Measurements from ENCODE around the gene ULK4.

The ULK4 gene

DNA sequence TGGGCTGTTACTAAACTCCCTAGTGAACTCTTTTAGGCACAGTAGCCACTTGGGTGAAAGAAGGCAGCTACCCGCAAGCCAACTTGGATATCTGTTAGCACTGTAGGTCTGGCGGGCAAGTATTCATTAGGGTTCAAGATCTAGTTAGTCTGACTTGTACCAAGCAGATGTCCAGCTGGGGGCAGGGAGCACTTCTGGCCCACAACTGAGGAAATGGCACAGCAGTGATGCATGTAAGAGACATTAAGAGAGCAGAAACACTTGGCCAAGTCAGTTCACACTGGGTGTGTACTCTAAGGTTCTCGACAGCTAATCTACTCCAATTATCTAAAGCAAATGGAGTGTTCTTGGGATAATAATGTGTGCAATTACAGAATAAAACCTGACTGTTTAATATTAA, 630.9 kb downstream of the ULK4 start:
- DNase-seq = no peak

DNA sequence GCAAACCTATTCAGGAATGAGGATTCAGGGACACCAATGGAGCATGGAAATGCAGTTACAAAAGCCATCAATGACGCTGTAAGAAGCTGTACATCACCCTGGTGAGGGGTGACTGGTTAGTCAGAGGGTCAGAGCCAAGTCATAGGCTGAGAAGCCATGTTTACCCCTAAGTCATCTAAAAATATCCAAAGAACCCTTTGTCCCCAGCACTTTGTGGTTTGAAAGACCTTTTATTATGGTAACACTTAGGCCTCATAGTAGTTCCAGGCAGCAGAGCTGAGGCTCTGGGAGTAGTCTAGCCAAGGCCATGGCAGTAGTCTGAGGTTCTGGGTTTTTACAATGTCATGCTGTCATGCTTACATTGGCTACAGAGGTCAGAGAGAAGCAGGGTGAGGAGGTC, 631.4 kb downstream of the ULK4 start:
- no peak for DNase-seq

DNA sequence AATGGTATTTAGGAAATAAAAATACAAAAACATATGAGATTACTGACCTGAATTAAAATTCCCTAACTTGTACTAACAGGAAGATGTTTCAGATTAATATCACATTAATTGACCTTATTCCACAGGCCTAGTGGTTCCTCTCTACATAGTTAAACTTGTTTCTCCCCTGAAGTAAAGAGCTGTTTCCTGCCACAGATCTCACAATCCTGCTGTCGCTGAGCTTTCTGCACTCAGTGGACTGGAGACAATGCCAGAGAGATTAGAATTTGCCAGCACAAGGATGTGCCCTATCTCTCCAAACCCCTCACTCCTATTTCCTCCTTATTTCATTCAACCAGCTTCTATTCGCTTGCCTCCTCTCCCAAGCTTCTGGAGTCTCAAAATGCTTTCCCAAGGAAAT, 632.0 kb downstream of the ULK4 start:
- DNase-seq = no peak

DNA sequence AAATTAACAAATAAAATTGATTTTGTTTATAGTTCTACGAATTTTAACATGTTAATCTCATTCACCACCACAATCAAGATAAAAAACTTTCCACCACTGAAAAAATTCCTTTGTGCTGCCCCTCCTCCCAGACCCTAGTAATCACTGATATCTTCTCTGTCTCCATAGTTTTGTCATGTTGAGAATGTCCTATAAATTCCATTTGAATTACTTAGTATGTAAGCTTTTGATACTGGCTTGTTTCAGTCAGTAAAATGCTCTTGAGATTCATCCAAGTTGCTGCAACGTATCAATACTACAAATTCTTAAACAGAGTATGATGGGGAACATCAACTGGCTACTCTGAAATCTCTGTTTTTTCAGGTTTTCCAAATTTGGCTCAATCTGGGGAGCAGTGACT, 633.0 kb downstream of the ULK4 start:
- no peak for DNase-seq

DNA sequence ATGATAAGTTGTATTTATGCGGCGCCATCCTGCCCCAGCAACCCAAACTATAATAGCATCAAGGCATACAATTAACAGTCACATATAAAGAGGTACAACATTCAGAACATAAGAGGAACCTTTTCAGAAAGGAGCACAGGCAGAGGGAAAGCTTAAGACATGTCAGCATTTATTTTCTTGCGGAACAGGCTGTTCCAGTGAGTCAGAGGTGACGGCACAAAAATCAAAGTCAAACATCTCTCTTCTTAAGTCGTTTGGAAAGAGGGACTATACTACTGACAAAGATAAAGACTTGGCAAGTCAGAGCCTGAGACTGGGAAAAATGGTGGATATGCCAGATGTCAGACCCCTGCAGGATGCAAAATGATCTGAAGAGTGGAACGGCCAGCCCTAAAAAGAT, 634.2 kb downstream of the ULK4 start:
- no peak for DNase-seq

DNA sequence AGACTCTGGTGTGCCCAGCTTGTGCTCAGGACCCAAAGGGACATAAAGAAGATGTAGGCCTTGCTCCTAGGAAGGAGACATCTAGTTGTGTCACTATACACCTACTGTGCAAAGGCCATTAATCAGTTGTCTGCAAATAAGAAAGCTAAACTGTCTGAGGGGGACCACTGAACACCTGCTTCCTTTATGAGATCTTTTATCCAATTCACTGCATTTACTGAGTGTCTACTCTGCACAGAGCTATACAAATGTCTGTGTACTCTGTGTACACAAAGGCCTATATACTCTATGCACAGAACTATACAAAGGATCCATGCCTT, 637.8 kb downstream of the ULK4 start:
- no peak for DNase-seq

DNA sequence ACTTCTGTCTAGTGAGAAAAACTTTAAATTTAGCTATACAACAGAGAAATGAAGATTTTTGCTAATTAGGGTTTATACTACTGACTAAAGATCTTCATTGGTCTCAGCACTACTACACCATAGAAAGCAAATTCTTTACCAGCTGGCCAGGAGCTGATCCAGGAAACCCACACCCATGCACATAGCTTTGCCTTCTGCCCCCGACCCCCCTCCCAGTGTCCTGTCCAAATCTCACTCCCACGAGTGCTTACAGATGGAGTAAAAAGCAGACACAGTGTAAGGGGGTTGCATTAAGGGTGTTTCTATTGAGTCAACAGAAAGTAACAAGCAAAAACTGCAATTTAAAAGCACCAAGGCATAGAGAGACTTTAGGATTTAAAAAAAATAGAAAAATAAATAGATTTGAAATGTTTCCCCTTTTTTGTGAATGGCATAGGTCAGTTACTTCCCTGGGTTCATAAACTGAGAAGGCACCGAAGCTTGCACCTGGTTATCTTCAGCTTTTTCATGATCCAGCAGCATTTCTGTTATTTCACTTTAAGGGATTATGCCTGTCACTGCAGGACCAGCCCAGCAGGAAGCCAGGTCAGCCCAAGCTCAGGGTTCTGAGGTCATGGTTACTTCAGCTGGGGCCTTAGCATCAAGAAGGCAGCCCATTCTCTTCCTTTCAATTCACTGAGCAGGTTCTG, 638.3 kb downstream of the ULK4 start:
- no peak for DNase-seq

DNA sequence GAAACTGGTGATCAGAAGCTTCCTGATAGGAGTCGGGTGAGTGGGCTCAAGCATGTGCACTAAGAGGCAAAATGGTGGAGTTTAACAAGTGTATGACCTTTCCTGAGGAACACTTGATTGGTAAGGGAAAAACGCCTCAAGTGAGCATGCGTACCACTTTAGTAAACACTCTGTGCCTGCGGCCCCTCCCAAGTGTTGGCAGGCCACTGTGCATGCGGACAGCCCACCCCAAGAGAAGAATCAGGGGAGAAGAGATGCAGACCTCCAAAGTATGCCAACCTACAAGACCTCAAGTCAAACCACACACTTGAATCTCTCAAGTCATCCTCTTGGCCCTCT, 640.3 kb downstream of the ULK4 start:
- no peak for DNase-seq

DNA sequence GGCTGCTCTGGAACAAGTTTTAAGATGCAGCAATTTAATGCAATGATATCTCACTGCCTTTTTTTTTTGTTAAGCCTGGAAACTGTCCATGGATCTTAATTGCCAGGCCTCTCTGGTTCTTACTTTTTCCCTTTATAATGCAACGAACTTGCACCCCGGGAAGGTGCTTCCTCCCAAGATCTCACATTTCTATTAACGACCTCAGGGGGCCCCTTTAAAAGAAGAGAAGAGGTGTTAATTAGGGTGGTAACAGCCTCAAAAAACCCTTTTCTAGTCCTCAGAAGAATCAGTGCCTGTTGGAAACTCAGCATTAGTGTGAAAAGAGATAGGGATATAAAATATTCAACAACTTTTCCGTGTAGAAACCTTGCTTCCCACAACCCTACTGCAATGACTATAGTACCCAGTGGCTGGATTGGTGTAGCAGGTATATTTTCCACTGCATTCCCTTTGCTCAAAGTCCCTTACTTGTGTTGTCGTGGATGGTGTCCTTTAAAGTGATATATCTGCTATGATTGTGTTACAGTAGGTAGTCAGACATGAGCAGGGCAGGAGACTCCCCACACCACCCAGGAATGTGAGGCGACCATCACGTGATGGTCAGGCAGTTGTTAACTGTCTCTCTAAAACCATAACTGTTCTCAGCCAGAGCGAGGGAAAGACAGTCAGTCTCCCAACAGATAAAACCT, 640.8 kb downstream of the ULK4 start:
- DNase-seq = no peak

DNA sequence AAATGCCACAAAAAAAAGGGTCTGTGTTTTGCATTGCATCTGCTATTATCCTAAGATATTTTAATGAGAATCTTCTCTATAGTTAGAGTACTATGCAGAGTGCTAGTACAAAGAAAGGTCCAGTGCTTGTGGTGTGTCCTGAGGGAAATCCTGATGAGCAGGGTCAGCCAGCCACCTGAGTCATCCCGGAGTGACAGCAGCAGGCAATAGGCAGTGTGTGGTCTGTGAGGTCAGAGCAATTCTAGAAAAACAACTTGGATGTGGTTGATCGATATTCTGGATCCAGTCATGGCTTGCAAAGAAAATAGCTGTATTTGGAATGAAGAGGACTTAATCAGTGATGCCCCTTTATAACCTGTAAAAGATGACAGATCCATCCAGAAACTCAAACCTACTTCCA, 643.4 kb downstream of the ULK4 start:
- DNase-seq = no peak

DNA sequence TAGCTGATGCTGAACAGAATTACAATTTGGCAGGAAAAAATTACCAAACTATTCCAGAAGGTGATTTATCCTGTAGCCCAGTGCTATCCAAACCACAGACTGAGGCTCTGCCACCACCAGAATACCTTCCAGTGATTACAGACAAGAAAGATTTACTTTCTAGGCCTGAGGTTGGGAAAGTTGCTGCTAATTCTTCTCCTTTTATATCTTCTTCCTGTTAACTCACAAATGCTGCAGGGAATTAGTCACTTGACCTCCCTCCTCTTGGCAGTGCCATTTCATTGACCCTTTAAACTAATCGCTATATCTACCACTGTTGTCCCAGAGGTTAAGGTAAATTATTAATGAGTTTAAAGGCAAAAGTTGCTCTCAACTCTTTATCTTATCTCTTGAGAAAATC, 644.2 kb downstream of the ULK4 start:
- no peak for DNase-seq

DNA sequence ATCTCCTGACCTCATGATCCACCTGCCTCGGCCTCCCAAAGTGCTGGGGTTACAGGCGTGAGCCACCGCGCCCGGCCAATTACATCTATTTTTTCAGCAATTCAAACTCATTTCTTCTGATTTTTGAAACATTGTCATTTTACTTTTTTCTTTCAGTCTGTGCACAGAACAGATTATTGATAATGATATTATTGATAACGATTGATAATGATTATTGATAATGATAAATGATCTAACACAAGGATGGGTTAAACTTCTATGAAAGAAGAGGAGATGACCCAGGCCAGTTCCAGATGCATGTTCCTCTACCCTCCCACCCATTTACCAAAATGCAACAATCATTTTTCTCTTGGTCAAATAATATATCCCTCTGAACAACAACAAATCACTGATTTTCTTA, 644.6 kb downstream of the ULK4 start:
- no peak for DNase-seq

DNA sequence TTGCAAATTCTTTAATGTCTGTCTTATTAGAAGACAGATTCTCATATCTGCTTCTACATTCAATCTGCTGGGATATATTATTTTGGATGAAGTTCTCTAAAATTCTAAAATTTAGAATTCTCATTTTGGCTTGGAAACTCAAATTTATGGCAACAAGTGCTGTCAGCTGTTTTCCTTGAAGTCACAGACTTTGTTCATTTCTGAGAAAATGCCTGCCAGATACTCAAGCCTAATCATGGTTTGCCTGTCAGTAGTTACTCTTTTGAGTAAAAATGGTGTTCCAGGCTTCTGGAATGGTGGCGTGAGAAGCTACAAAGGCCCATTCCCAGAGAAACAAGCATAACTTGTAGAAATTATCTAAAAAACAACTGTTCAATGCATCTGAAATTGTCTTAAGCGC, 646.8 kb downstream of the ULK4 start:
- no peak for DNase-seq

DNA sequence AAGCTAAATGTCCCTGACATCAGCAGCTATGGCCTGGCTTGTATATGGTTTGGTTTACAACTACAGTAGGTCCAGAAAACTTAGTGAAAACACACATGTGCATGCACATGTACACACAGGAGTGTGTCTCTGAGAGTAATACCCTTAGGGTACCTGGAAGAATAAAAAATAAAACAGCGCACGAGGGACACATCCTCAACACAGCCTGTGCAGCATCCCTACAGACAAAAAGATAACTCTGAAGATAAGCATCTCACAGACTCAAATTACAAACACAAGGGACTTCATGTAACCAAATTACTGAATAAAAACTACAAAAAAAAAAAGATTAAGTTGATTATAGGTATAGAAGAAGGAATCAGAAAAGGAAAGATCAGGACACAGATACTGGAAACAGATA, 653.8 kb downstream of the ULK4 start:
- no peak for DNase-seq

DNA sequence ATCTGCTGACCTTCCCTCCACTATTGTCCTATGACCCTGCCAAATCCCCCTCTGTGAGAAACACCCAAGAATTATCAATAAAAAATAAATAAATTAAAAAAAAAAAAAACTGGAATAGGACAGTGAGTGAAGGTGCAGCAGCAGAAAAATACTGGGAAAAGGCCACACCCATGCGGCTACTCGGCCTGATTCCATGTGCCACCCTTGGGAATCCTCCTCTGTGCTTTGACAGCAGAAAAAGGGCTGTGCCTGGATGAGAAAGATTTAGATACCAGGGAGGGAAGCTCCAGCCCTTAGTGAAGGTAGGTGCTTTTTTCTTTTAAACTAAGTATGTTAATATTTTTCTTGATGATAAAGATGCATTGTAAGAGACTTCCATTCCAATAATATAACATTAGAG, 654.8 kb downstream of the ULK4 start:
- DNase-seq = no peak

DNA sequence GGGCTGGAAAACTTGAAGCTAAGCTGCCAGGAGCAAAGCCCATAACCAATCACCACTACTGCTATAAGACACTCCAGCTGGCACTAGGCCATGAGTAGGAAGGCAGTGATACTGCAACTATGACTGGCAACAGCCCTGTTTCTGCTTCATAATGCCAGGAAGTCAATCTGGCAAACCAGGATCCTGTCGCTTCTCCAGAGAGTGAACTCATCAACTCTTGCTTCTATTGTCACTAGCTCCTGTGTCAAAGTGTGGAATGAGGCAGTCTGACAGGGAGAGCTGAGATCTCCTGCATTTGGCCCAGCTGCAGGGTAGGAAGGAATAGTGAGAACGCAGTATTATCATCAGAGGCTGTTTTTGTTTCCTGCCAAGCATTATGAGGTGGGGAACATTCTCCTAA, 657.3 kb downstream of the ULK4 start:
- DNase-seq = peak; percentile 1

DNA sequence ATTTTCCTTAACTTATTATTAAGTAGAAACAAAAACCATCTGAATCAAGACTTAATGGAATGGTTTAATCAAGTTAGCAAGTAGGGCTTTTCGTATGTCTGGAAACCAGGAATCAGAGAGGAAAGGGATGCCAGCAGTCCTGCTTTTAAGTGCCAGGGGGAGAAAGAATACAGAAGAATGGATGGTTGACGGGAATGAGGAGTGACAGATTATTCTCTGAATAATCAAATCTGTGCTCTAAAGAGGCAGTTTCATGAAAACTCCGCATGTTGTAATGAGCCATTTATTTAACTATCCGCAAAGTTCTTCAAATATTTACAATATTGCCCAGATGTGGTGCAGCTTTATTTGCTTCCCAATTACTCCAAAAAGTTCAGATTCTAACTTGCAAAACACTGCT, 659.6 kb downstream of the ULK4 start:
- no peak for DNase-seq

DNA sequence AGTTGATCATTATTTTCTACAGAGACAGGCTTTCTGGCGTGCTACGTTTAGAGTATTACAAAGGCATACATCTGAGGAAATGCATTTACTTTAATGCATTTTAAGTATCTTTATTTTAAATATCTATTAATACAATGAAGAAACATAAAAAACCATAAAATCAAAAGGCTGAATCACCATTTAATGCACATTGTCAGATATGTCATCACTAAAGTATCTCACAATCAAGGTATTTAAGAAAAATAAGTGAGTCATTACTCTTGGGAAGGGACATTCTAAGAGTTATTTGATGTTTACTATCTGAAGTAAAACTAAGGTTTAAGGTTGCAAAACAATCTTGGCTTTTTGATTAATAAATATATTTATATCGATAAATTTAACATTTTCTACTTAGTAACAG, 660.4 kb downstream of the ULK4 start:
- DNase-seq = no peak

DNA sequence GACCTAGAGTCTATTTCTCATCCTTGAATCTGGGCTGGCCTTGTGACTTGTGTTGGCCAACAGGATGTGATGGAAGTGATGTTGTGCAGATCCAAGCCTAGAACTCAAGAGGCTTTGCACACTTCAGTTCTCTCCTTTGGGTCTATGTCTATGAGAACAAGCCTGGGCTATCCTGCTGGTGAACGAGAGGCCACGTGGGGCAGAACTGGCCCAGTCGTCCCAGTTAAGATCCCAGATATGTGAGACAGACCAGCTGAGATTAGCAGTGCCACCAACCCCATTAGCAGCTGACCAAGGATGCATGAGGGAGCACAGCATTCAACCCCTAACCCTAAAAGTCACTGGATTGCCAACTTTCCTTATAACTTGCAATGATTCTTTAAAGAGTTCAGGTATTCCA, 662.9 kb downstream of the ULK4 start:
- DNase-seq = no peak

DNA sequence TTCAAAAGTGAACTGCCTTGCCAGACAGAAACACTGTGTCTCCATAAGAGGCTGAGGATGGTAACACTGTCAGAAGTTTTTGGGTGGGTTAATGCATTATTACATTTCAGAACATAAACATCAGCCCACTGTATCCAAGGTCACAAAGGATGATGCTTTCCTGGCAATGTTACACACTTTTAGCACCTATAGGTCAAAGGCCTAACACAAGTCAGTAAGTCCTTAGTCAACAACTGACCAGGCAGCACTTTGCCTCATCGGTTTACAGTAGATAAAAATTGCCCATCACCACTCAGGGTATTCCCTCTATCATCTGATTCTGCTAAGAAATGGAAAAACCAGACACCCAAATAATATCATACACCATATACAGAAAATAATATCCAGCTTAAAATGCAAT, 664.2 kb downstream of the ULK4 start:
- DNase-seq = no peak

DNA sequence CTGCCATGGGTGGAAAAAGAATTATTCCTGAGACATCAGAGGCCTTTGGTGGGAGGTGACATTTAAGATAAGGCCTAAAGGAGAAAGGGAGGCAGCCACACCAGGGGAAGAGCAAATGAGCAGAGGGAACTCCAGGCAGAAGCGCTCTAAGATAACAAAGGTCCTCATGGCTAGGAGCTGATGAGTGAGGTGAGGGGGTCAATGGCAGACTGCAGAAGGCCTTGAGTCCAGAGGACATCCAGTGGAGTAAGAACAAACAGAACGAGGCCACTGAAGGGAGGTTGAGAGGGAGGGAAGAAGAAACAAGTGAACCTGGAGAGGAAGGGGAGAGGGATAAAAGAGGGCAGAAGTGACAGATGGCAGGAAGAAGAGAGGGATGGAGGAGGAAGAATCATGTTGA, 665.3 kb downstream of the ULK4 start:
- no peak for DNase-seq

DNA sequence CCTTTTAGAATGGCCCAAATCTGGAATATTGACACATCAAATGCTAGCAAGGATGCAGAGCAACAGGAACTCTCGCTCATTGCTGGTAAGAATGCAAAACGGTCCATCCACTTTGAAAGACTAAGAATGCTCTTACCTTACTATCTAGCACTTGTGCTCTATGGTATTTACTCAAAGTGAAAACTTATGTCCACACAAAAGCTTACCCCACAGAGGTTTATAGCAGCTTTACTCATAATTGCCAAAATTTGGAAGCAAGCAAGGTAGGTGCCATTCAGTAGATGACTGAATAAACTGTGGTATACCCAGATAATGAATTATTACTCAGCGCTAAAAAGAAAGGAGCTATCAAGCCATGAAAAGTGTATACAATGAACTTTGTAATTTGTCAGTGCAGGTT, 666.2 kb downstream of the ULK4 start:
- no peak for DNase-seq

DNA sequence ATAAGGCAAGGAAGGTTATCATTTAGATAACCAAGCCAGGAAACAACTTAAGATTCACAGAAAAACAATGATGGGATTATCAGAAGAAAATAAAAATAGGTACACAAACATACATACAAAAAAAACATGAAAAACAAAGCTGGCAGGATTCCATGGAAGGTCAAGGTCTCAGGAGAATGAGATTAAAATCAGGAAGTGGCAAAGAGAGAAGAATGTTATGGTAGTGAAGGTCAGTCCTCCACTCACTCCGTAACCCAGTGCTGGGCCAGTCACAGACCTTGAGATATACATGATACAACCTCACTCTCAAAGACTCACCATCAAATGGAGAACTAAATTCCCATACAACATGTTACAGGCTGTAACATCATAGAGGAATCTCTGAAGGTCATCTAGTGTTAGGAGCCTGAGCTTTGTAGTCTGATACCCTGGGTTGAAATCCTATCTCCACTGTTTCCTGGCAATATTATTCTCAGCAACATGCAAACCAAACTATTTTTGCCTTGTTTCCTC, 668.7 kb downstream of the ULK4 start:
- DNase-seq = no peak

DNA sequence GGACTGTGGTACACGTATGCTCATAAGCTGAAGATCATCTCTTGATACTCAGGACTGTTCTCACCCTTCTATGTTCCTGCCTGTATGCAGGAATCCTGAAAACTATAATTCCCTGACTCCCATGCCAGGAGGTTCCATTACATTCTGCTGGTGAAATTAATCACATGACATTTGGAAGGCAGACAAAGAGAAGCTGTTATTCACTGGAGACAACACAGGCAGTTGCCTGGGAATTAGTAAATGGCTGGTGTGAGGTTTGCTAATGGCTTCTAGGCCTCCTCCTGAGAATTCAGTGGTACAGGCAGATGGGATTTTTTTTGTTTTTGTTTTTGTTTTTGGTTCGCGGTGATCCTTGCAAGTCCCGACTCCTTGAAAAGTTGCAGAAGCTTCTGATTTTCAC, 671.2 kb downstream of the ULK4 start:
- DNase-seq = no peak

DNA sequence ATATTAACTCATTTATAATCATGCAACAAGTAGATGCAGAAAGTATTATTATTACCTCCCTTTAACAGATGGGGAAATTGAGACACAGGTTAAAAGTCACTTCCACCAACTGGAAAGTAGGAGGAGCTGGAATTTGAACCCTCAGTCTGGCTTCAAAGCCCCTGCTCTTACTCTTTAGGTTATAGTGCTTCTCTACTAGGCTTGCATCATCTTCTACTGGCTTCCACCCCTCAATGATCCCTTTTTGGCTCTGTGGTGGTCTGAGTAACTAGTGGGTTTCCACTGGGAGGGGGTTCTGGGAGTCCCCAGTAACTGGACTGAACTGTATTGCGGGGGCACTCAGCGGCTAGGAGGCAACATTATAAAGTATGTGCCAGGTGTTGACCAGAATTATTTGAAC, 671.6 kb downstream of the ULK4 start:
- no peak for DNase-seq
